Skin of body (tissue), 2 donors: Measurements from ENCODE around the gene GRM7. TPM values are rescaled to one million over a fixed set of nuclear protein-coding genes. Genes with fewer than 3 reads are reported as not detected.
A peak's percentile ranks its signal among the peaks of the same experiment; 100 is the strongest.

Source experiments
- DNase-seq: peaks from one replicate; lab custom pipeline; 2025; lab: John Stamatoyannopoulos, UW
- total RNA-seq: library from RNA; depleted of rRNA; stranded (reverse); fragments of >200 nt; gene quantifications from one replicate; pipeline ENCODE4 v1.2.3, GENCODE V29; 2014

The GRM7 gene
- total RNA-seq, 1 donor from 2014 or later = 0.39 TPM

- no peak for DNase-seq
These were observed 626.8 kb downstream of the GRM7 start for GRCh38 chr3:7487763-7488162.

- DNase-seq = no peak
These were observed 628.5 kb downstream of the GRM7 start for GRCh38 chr3:7489417-7489816.

GRCh38 chr3:7498715-7499114 lies 637.8 kb downstream of the GRM7 start:
- no peak for DNase-seq

GRCh38 chr3:7503431-7503830 lies 642.5 kb downstream of the GRM7 start:
- DNase-seq = no peak

GRCh38 chr3:7504886-7505775 lies 644.2 kb downstream of the GRM7 start:
- no peak for DNase-seq

- no peak for DNase-seq
These were observed 645.8 kb downstream of the GRM7 start for GRCh38 chr3:7506606-7507180.

GRCh38 chr3:7508821-7509220 lies 647.9 kb downstream of the GRM7 start:
- no peak for DNase-seq

- DNase-seq = no peak
These were observed 651.1 kb downstream of the GRM7 start for GRCh38 chr3:7512048-7512447.

GRCh38 chr3:7518026-7518425 lies 657.1 kb downstream of the GRM7 start:
- no peak for DNase-seq

GRCh38 chr3:7518456-7518855 lies 657.5 kb downstream of the GRM7 start:
- DNase-seq = no peak

- DNase-seq = no peak
These were observed 659.1 kb downstream of the GRM7 start for GRCh38 chr3:7520059-7520458.

GRCh38 chr3:7520593-7520992 lies 659.7 kb downstream of the GRM7 start:
- no peak for DNase-seq

- no peak for DNase-seq
These were observed 675.6 kb downstream of the GRM7 start for GRCh38 chr3:7536510-7536909.

GRCh38 chr3:7536921-7537320 lies 676.0 kb downstream of the GRM7 start:
- no peak for DNase-seq

GRCh38 chr3:7543294-7543880 lies 682.5 kb downstream of the GRM7 start:
- no peak for DNase-seq

GRCh38 chr3:7545334-7545733 lies 684.4 kb downstream of the GRM7 start:
- no peak for DNase-seq

GRCh38 chr3:7546253-7546652 lies 685.3 kb downstream of the GRM7 start:
- peak; percentile 1 for DNase-seq

- no peak for DNase-seq
These were observed 686.9 kb downstream of the GRM7 start for GRCh38 chr3:7547826-7548225.

- no peak for DNase-seq
These were observed 702.0 kb downstream of the GRM7 start for GRCh38 chr3:7562892-7563291.

- no peak for DNase-seq
These were observed 704.7 kb downstream of the GRM7 start for GRCh38 chr3:7565574-7565973.

- no peak for DNase-seq
These were observed 706.2 kb downstream of the GRM7 start for GRCh38 chr3:7567160-7567559.

- no peak for DNase-seq
These were observed 707.7 kb downstream of the GRM7 start for GRCh38 chr3:7568526-7569184.
